Activated naive CD4-positive, alpha-beta T cell treated with anti-CD3 and anti-CD28 coated beads for 36 hours (primary cell): Measurements from ENCODE around the gene TM4SF4. TPM values are rescaled to one million over a fixed set of nuclear protein-coding genes. Genes with fewer than 3 reads are reported as not detected.
A peak's percentile ranks its signal among the peaks of the same experiment; 100 is the strongest.

Source experiments
- CTCF ChIA-PET: fragments of 350-600 bp; sonication (Branson Sonifier 250); formaldehyde crosslinking; loops from one replicate; lab custom pipeline; 2021; ENCODE audit warnings: antibody characterized with exemption; lab: Charles Lee
- DNase-seq: peaks from one replicate; pipeline ENCODE4 v3.0.0-alpha.2; 2020
- H3K27ac Mint-ChIP-seq: one replicate; pipeline ENCODE4 v1.8.0; 2021; ENCODE audit warnings: mild to moderate bottlenecking, mixed read lengths
- H3K27me3 Mint-ChIP-seq: one replicate; pipeline ENCODE4 v1.8.0; 2021; ENCODE audit warnings: low read depth, mixed read lengths
- H3K36me3 Mint-ChIP-seq: one replicate; pipeline ENCODE4 v1.8.0; 2021; ENCODE audit warnings: low read depth, mixed read lengths
- H3K4me1 Mint-ChIP-seq: one replicate; pipeline ENCODE4 v1.8.0; 2021; ENCODE audit warnings: low read depth, mixed read lengths
- H3K4me3 Mint-ChIP-seq: one replicate; pipeline ENCODE4 v1.8.0; 2021; ENCODE audit warnings: mild to moderate bottlenecking, moderate library complexity, mixed read lengths
- H3K9me3 Mint-ChIP-seq: one replicate; pipeline ENCODE4 v1.8.0; 2021; ENCODE audit warnings: mixed read lengths
- intact Hi-C: fragments of 100-400 bp; cut with micrococcal nuclease; formaldehyde crosslinking; loops from one replicate; pipeline ENCODE4 v1.15.1; 2023
- total RNA-seq, 2 experiments: library from RNA; stranded (reverse); gene quantifications; one replicate each; pipeline ENCODE4 v1.2.3, GENCODE V29; 2021

The TM4SF4 gene
- total RNA-seq, 2 experiments from 2014 or later: not detected

- Mint-ChIP-seq H3K4me1 (no peaks in the 10 kb centered on the region), H3K9me3 (no peaks in the 10 kb centered on the region), H3K4me3 (no peak overlapping the region), H3K27me3 (peaks cover 2% of the 10 kb centered on the region), H3K36me3 (no peaks in the 10 kb centered on the region), H3K27ac (no peak overlapping the region)
- DNase-seq: no peak
- CTCF ChIA-PET: interaction anchor here (0.6 to 1.2 kb wide), 3 partner anchors 16 to 476 kb away, joined by 3 to 5 read pairs (median 3); no protein-coding TSS in a partner anchor
- intact Hi-C loops: no loop called here
Measured at GRCh38 chr3:149473357-149474249, 894 bp upstream of the TM4SF4 start.

- DNase-seq: no peak
- no peaks in the 10 kb centered on the region for H3K36me3 Mint-ChIP-seq
Measured at GRCh38 chr3:149475451-149476060, 1.1 kb downstream of the TM4SF4 start.

GRCh38 chr3:149476225-149476624, 1.7 kb downstream of the TM4SF4 start:
- intact Hi-C loops: no loop called here
- Mint-ChIP-seq H3K27ac (no peak overlapping the region), H3K4me1 (no peaks in the 10 kb centered on the region), H3K36me3 (no peaks in the 10 kb centered on the region), H3K4me3 (no peak overlapping the region), H3K9me3 (no peaks in the 10 kb centered on the region), H3K27me3 (no peaks in the 10 kb centered on the region)
- DNase-seq: no peak
- CTCF ChIA-PET: no interaction called here

More at GRCh38 chr3:149475451-149476060, 1.1 kb downstream of the TM4SF4 start:
- Mint-ChIP-seq H3K27me3 (peaks cover 2% of the 10 kb centered on the region), H3K4me3 (no peak overlapping the region), H3K4me1 (no peaks in the 10 kb centered on the region), H3K27ac (no peak overlapping the region), H3K9me3 (no peaks in the 10 kb centered on the region)
- intact Hi-C loops: no loop called here
- CTCF ChIA-PET: interaction anchor here (1.0 kb wide), 1 partner anchor 12 kb away, joined by 3 read pairs; no protein-coding TSS in a partner anchor

- intact Hi-C loops: loop anchor here (1.0 to 2.0 kb wide), 4 partner anchors 86 to 525 kb away; no protein-coding TSS in a partner anchor
- Mint-ChIP-seq H3K9me3 (no peaks in the 10 kb centered on the region), H3K4me3 (no peak overlapping the region), H3K27me3 (no peaks in the 10 kb centered on the region), H3K27ac (no peak overlapping the region), H3K4me1 (no peaks in the 10 kb centered on the region), H3K36me3 (no peaks in the 10 kb centered on the region)
- DNase-seq: no peak
- CTCF ChIA-PET: interaction anchor here (1.0 to 1.3 kb wide), 2 partner anchors 11 to 127 kb away, joined by 4 read pairs; no protein-coding TSS in a partner anchor
Measured at GRCh38 chr3:149479621-149480325, 5.3 kb downstream of the TM4SF4 start.

GRCh38 chr3:149480326-149481017, 6.0 kb downstream of the TM4SF4 start:
- Mint-ChIP-seq H3K27ac (no peak overlapping the region), H3K36me3 (no peaks in the 10 kb centered on the region), H3K4me1 (no peaks in the 10 kb centered on the region), H3K27me3 (no peaks in the 10 kb centered on the region), H3K4me3 (no peak overlapping the region), H3K9me3 (no peaks in the 10 kb centered on the region)
- CTCF ChIA-PET: interaction anchor here (0.6 to 0.7 kb wide), 3 partner anchors 118 to 451 kb away, joined by 3 to 4 read pairs (median 4); no protein-coding TSS in a partner anchor
- intact Hi-C loops: loop anchor here (1.0 to 2.0 kb wide), 4 partner anchors 87 to 526 kb away; no protein-coding TSS in a partner anchor
- DNase-seq: peak; percentile 64

- no peaks in the 10 kb centered on the region for H3K9me3 Mint-ChIP-seq
- no peaks in the 10 kb centered on the region for H3K4me1 Mint-ChIP-seq
- H3K27ac Mint-ChIP-seq: no peak overlapping the region
- DNase-seq: no peak
- no peaks in the 10 kb centered on the region for H3K27me3 Mint-ChIP-seq
- intact Hi-C loops: loop anchor here (2.0 kb wide), 2 partner anchors 360 to 526 kb away; no protein-coding TSS in a partner anchor
- CTCF ChIA-PET: interaction anchor here (0.6 to 0.7 kb wide), 3 partner anchors 118 to 450 kb away, joined by 3 to 4 read pairs (median 4); no protein-coding TSS in a partner anchor
- no peak overlapping the region for H3K4me3 Mint-ChIP-seq
- no peaks in the 10 kb centered on the region for H3K36me3 Mint-ChIP-seq
Measured at GRCh38 chr3:149481056-149481455, 6.6 kb downstream of the TM4SF4 start.

- no peaks in the 10 kb centered on the region for H3K9me3 Mint-ChIP-seq
- H3K36me3 Mint-ChIP-seq: no peaks in the 10 kb centered on the region
- H3K27ac Mint-ChIP-seq: no peak overlapping the region
- DNase-seq: no peak
- H3K4me1 Mint-ChIP-seq: no peaks in the 10 kb centered on the region
- no peak overlapping the region for H3K4me3 Mint-ChIP-seq
- H3K27me3 Mint-ChIP-seq: no peaks in the 10 kb centered on the region
- CTCF ChIA-PET: no interaction called here
- intact Hi-C loops: loop anchor here (2.0 kb wide), 2 partner anchors 361 to 527 kb away; no protein-coding TSS in a partner anchor
Measured at GRCh38 chr3:149481491-149481890, 7.0 kb downstream of the TM4SF4 start.

- intact Hi-C loops: no loop called here
- no peak overlapping the region for H3K4me3 Mint-ChIP-seq
- no peak for DNase-seq
- CTCF ChIA-PET: interaction anchor here (0.7 to 1.5 kb wide), 3 partner anchors 12 to 87 kb away, joined by 3 to 5 read pairs (median 3); no protein-coding TSS in a partner anchor
- H3K9me3 Mint-ChIP-seq: no peaks in the 10 kb centered on the region
- H3K27ac Mint-ChIP-seq: no peak overlapping the region
- no peaks in the 10 kb centered on the region for H3K36me3 Mint-ChIP-seq
- no peaks in the 10 kb centered on the region for H3K4me1 Mint-ChIP-seq
- peaks cover 8% of the 10 kb centered on the region for H3K27me3 Mint-ChIP-seq
Measured at GRCh38 chr3:149486726-149487125, 12.2 kb downstream of the TM4SF4 start.

GRCh38 chr3:149487598-149488197, 13.2 kb downstream of the TM4SF4 start:
- DNase-seq: peak; percentile 49
- H3K4me1 Mint-ChIP-seq: no peaks in the 10 kb centered on the region
- no peaks in the 10 kb centered on the region for H3K36me3 Mint-ChIP-seq
- intact Hi-C loops: no loop called here
- peaks cover 12% of the 10 kb centered on the region for H3K27me3 Mint-ChIP-seq
- CTCF ChIA-PET: interaction anchor here (0.6 to 1.5 kb wide), 4 partner anchors 13 to 722 kb away, joined by 3 to 5 read pairs (median 4); no protein-coding TSS in a partner anchor
- no peaks in the 10 kb centered on the region for H3K9me3 Mint-ChIP-seq
- H3K4me3 Mint-ChIP-seq: no peak overlapping the region
- H3K27ac Mint-ChIP-seq: no peak overlapping the region

GRCh38 chr3:149489060-149489690, 14.7 kb downstream of the TM4SF4 start:
- Mint-ChIP-seq H3K36me3 (no peaks in the 10 kb centered on the region), H3K4me1 (no peaks in the 10 kb centered on the region), H3K27me3 (peaks cover 17% of the 10 kb centered on the region), H3K27ac (no peak overlapping the region), H3K9me3 (no peaks in the 10 kb centered on the region), H3K4me3 (no peak overlapping the region)
- CTCF ChIA-PET: interaction anchor here (0.6 to 1.1 kb wide), 6 partner anchors 16 to 320 kb away, joined by 3 to 4 read pairs (median 4); no protein-coding TSS in a partner anchor
- intact Hi-C loops: no loop called here
- DNase-seq: no peak
